GM18526 (cell line): Measurements from ENCODE around the gene DHRSX.

ENCODE experiments used
- POLR2A ChIP-seq: IDR thresholded peaks from 3 replicates; pipeline ENCODE4 v1.6.1; 2011; ENCODE audit not compliant: insufficient read length; ENCODE audit errors: extremely low read depth

Gene DHRSX

GRCh38 chrX:2521927-2522386 lies 21.2 kb upstream of the DHRSX start:
- TF ChIP-seq POLR2A = no peak

- no peak for TF ChIP-seq POLR2A
Observed at GRCh38 chrX:2521092-2521926, 20.5 kb upstream of the DHRSX start.

DNA sequence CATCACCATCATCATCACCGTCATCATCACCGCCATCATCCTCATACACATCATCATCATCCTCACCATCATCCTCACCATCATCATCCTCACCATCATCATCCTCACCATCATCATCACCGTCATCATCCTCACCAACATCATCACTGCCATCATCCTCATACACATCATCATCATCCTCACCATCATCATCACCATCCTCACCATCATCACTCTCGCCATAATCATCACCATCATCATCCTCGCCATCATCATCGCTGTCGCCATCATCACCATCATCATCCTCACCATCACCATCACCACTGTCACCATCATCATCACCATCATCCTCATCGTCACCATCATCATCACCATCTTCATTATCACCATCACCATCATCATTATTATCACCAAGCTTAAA lies 19.8 kb upstream of the DHRSX start:
- TF ChIP-seq POLR2A = no peak

DNA sequence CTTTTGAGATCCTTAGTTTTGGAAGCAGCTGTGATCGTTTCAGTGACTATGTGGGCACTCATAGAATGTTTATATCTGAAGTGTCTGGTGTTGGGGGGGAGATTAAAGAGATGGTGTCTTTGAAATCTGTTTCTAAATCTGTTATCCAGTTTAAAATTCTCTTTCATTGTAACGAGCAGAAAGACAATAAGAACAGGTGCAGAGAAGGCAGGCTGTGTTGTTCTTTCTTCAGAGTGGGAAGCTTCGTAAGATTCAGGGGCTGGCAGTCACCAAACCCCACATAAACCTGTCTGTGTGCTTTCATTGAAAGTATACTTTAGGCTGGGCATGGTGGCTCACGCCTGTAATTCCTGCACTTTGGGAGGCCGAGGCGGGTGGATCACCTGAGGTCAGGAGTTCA lies 16.3 kb upstream of the DHRSX start:
- no peak for TF ChIP-seq POLR2A

GRCh38 chrX:2516623-2517022 lies 15.8 kb upstream of the DHRSX start:
- no peak for TF ChIP-seq POLR2A

DNA sequence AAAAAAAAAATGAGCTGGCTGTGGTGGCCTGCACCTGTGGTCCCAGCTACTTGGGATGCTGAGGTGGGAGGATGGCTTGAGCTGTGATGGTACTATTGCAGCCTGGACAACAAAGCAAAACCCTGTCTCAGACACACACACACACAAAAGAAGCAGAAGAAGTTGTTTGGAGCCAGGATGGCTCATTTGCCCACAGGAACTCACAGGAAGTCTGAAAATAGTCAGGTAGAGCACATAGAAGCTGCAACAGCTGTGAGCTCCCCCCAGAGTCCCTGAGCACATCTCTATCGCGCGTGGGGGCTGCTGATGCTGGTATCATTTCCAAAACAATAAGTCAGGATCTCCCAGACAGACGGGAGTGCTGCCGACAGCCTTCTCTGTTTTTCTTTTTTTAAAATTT lies 13.4 kb upstream of the DHRSX start:
- no peak for TF ChIP-seq POLR2A

- TF ChIP-seq POLR2A = no peak
Observed at GRCh38 chrX:2513121-2513664, 12.4 kb upstream of the DHRSX start.

DNA sequence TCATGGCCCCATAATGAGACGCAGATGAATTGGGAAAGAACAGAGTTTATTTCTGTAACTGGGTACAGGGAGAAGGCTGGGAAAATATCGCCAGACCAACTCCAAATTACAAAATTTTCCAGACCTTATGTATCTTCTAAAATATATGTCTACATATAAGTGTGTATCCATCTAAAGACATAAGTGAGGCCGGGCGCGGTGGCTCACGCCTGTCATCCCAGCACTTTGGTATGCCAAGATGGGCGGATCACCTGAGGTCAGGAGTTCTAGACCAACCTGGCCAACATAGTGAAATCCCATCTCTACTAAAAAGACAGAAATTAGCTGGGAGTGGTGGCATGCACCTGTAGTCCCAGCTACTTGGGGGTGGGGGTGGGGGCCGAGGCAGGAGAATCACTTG lies 11.7 kb upstream of the DHRSX start:
- TF ChIP-seq POLR2A = no peak

DNA sequence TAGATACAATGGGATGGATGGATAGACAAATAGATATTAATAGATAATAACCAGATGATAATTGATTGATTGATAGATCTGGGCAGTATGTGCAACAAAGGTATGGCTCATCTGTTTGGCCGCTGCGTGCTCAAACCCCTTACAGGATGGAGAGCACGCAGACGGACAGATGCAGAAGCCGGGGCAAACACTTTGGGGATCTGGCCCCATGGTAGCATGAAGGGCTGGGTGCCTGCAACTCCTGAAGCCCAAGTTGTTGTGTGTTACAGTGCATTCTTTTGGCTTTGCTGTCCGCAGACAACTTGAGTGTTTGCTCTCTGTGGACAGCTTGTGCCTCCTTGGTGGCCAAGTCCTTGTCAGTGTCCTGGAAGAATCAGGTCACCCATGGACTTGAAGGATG lies 10.6 kb upstream of the DHRSX start:
- no peak for TF ChIP-seq POLR2A

DNA sequence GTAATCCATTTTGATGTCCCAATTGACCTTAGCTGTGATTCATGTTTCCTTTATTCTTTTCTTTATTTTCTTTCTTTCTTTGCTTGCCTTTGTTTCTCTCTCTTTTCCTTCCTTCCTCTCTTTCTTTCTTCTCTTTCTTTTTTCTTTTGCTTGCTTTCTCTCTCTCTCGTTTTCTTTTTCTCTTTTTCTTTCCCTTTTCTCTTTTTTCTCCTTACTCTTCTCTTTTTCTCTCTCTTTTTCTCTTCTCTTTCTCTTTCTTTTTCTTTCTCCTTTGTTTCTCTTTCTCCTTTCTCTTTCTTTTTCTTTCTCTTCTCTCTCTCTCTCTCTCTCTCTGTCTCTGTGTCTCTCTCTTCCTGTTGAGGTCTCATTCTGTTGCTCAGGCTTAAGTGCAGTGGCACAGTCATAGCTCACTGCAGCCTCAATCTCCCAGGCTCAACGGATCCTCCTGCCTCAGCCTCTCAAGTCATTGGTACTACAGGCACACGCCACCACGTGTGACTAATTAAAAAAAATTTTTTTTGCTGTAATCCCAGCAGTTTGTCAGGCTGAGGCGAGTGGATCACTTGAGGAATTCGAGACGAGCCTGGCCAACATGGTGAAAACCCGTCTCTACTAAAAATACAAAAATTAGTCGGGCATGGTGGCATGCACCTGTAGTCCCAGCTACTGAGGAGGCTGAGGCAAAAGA lies 8.0 kb upstream of the DHRSX start:
- no peak for TF ChIP-seq POLR2A

GRCh38 chrX:2507904-2508627 lies 7.3 kb upstream of the DHRSX start:
- no peak for TF ChIP-seq POLR2A

- no peak for TF ChIP-seq POLR2A
Observed at GRCh38 chrX:2507196-2507595, 6.4 kb upstream of the DHRSX start.

DNA sequence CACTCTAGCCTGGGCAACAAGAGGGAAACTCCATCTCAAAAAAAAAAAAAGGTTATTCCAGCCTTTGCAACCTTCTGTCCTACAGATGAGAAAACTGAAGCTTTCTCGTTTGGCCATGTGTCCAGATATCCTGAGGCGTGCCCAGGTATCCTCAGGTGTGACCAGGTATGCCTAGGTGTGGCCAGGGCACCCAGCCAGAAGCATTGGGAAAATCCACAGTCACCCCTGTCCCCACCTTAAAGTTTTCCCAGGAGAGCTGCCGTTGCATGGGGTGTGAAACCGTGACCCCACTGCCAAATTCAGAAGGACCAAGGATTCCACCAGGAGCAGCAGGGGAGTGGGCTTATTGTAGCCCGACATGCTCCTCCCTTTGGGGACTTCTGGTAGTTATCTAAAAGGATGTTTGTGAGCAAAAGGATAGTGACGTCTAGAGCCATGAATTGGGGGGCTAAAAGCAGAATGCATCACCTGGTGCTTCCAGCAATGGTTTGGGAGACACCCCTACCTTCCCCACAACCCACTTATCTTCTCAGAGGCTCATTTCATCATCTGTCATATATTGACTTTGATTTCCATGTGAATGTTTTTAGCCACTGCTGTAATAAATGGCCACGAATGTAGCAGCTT lies 4.0 kb upstream of the DHRSX start:
- no peak for TF ChIP-seq POLR2A

DNA sequence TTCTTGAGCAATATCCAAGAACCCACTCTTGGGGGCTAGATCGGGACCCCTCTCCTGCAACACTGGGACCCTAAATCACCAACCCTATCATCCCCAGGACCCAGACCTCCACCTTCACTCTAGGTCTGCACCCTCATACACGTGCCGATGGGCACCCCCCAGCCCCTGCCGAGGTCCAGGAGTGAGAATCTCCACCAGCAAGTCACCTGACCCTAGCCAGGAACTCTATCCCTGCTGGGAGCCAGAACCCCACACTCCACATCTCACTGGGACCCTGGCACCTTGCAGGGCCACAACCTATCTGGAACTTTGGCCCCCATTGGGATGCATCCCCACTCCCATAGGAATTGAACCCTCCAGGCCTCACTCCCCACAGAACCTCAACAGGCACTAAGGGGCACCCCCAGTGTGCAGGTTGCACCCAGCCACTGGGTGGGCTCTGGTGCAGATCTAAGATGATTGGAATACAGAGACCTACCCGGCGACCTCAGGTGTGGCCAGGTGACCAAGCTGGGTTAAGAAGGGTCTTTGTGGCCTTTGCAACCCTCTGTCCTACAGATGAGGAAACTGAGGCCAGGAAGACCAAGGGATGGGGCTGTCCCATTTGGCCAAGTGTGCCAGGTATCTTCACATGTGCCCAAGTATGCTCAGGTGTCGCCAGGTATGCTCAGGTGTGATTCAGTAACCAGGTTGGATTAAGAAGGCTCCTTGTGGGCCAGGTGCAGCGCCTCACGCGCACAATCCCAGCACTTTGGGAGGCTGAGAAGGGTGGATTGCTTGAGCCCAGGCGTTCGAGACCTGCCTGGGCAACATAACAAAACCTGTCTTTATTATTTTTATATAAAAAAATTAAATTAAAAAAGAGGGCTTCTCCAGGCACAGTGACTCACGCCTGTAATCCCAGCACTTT lies 3.1 kb upstream of the DHRSX start:
- no peak for TF ChIP-seq POLR2A
